Spleen (tissue), 7 donors: ENCODE results near the gene BOD1L1.
A peak's percentile ranks its signal among the peaks of the same experiment; 100 is the strongest.

Source experiments
- POLR2A ChIP-seq, 3 donors: fragments of 450-650 bp; IDR thresholded peaks; one replicate each; pipeline ENCODE4 v1.5.1; 2017; ENCODE audit warnings: antibody characterized with exemption in 3 of 3, mild to moderate bottlenecking in 1 of 3
- POLR2AphosphoS5 ChIP-seq, 3 donors: sonication (generic); formaldehyde crosslinking; IDR thresholded peaks; one replicate each; pipeline ENCODE4 v1.5.1; 2017; ENCODE audit warnings: antibody characterized with exemption in 3 of 3
- TF ChIP-seq, protein P1 (sequence below), 11 experiments: fragments of 200-600 bp in 7 of 11; fragments of 450-650 bp in 4 of 11; sonication (generic) in 4 of 11; IDR thresholded peaks in 8 of 11; conservative IDR thresholded peaks in 3 of 11; 1 replicate in 7 of 11; 2 replicates in 4 of 11; pipeline versions ENCODE4 v1.4.0 to v1.8.0; 2016 to 2021; ENCODE audit warnings: antibody characterized with exemption in 11 of 11, inconsistent platforms in 4 of 11, mild to moderate bottlenecking in 1 of 11
- donor health status: DM: no; HTN: no; CAD: no; lungs with moderate emphysema.
- donor health status: DM: no; HTN: no; CAD: no.
- donor health status: DM: no; HTN: no; CAD: no.

DNA sequence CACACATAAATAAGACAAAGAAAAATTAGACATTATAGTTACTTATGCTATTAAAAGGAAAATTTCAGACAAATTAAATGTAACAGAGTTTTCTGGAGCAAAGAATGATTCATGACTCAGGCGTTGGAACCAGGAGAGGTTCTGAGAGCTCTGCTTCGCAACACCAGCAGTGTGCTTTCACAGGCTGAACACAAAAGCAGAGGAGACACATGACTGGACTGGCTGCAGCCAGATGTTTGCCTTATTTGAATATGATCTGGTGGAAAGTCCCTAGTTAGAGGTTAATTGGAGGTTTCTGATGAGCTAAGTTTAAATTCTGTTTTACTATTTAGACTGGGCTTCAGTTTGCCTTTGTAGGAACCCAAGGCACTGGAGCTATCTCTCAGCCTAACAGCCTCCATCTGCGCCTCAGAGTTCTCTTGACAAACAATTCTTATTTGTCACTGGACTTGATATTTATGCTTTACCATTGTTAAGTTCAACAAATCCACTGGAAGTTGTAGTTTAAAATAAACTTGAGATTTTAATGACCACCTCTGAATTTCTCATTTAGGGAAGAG, 16.2 kb downstream of the BOD1L1 start:
- TF ChIP-seq, protein P1, sequence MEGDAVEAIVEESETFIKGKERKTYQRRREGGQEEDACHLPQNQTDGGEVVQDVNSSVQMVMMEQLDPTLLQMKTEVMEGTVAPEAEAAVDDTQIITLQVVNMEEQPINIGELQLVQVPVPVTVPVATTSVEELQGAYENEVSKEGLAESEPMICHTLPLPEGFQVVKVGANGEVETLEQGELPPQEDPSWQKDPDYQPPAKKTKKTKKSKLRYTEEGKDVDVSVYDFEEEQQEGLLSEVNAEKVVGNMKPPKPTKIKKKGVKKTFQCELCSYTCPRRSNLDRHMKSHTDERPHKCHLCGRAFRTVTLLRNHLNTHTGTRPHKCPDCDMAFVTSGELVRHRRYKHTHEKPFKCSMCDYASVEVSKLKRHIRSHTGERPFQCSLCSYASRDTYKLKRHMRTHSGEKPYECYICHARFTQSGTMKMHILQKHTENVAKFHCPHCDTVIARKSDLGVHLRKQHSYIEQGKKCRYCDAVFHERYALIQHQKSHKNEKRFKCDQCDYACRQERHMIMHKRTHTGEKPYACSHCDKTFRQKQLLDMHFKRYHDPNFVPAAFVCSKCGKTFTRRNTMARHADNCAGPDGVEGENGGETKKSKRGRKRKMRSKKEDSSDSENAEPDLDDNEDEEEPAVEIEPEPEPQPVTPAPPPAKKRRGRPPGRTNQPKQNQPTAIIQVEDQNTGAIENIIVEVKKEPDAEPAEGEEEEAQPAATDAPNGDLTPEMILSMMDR (IDR thresholded peaks at IDR 0.05 in 8 of 11, conservative IDR thresholded peaks at IDR 0.05 in 3 of 11): no peak
- TF ChIP-seq POLR2AphosphoS5 (IDR thresholded peaks at IDR 0.05) (peak in 1 of 3 donors; percentile 68), POLR2A (IDR thresholded peaks at IDR 0.05) (no peak)
